IMR-90 (cell line): ENCODE data around the gene GNAO1. TPM values are rescaled to one million over a fixed set of nuclear protein-coding genes. Genes with fewer than 3 reads are reported as not detected.

Experiments
- ATAC-seq: fragments of 200-7000 bp; cut with Tn5 transposase; 2 replicates; pipeline ENCODE4 v1.9.1; 2020; ENCODE audit warnings: low read depth, mild to moderate bottlenecking, moderate library complexity
- BruUV-seq: library from RNA; stranded (reverse); fragments of 400-500 nt; replicated peaks from 2 replicates; lab custom pipeline; 2021; lab: Mats Ljungman, UMichigan
- CTCF ChIA-PET: fragments of 300-600 bp; formaldehyde crosslinking; extraction: SDS; loops from one replicate; lab custom pipeline; 2021; ENCODE audit warnings: antibody characterized with exemption; lab: Yijun Ruan, JAX
- POLR2A ChIA-PET: fragments of 300-600 bp; sonication (Branson Sonifier 250); formaldehyde crosslinking; loops from one replicate; lab custom pipeline; 2022; ENCODE audit warnings: antibody characterized with exemption; ENCODE audit not compliant: unreplicated experiment; lab: Charles Lee
- DNase-seq: peaks from one replicate; pipeline ENCODE4 v3.0.0; 2013
- H2AFZ ChIP-seq: replicated peaks from 2 replicates; pipeline ENCODE3; 2013; ENCODE audit warnings: low read length, mild to moderate bottlenecking; ENCODE audit not compliant: poor library complexity
- H2AK5ac ChIP-seq: 2 replicates; pipeline ENCODE4 v1.6.1; 2013; ENCODE audit warnings: low read depth, low read length, inconsistent platforms
- H2AK9ac ChIP-seq: replicated peaks from 2 replicates; pipeline ENCODE3; 2013; ENCODE audit warnings: mild to moderate bottlenecking, low read depth, low read length, moderate library complexity; ENCODE audit not compliant: poor library complexity
- H2BK120ac ChIP-seq: 2 replicates; pipeline ENCODE4 v1.6.1; 2013; ENCODE audit warnings: low read depth, low read length, inconsistent platforms
- H2BK15ac ChIP-seq: 3 replicates; pipeline ENCODE4 v1.6.1; 2013; ENCODE audit warnings: low read depth, low read length, inconsistent platforms
- H2BK20ac ChIP-seq: 2 replicates; pipeline ENCODE4 v1.6.1; 2013; ENCODE audit warnings: low read depth, mild to moderate bottlenecking, inconsistent platforms, low read length, moderate library complexity
- H2BK5ac ChIP-seq: 2 replicates; pipeline ENCODE4 v1.6.1; 2013; ENCODE audit warnings: mild to moderate bottlenecking, low read depth, low read length, inconsistent platforms; ENCODE audit not compliant: poor library complexity, severe bottlenecking
- H3K14ac ChIP-seq: replicated peaks from 2 replicates; pipeline ENCODE4 v1.6.1; 2013; ENCODE audit warnings: low read depth, low read length, inconsistent platforms
- H3K18ac ChIP-seq: 2 replicates; pipeline ENCODE4 v1.6.1; 2013; ENCODE audit warnings: low read depth, low read length, control low read depth
- H3K23ac ChIP-seq: 2 replicates; pipeline ENCODE4 v1.6.1; 2013; ENCODE audit warnings: low read depth, low read length, inconsistent platforms
- H3K27ac ChIP-seq: 2 replicates; pipeline ENCODE4 v1.5.1; 2013; ENCODE audit warnings: mild to moderate bottlenecking, control low read depth, low read length; ENCODE audit not compliant: insufficient read depth
- H3K27me3 ChIP-seq: 2 replicates; pipeline ENCODE4 v1.6.1; 2013; ENCODE audit warnings: low read length; ENCODE audit not compliant: control insufficient read depth, insufficient read depth
- H3K36me3 ChIP-seq: 2 replicates; pipeline ENCODE4 v1.6.1; 2013; ENCODE audit warnings: low read length, mixed read lengths; ENCODE audit not compliant: control insufficient read depth, insufficient read depth
- H3K4ac ChIP-seq: 2 replicates; pipeline ENCODE4 v1.6.1; 2013; ENCODE audit warnings: low read depth, low read length, inconsistent platforms
- H3K4me1 ChIP-seq: 2 replicates; pipeline ENCODE4 v1.6.1; 2013; ENCODE audit warnings: low read length, mixed read lengths; ENCODE audit not compliant: control insufficient read depth, insufficient read depth
- H3K4me2 ChIP-seq: 2 replicates; pipeline ENCODE4 v1.6.1; 2013; ENCODE audit warnings: low read depth, mild to moderate bottlenecking, control low read depth, low read length, moderate library complexity
- H3K4me3 ChIP-seq: 2 replicates; pipeline ENCODE4 v1.5.1; 2013; ENCODE audit warnings: low read depth, mild to moderate bottlenecking, control low read depth, low read length, moderate library complexity; ENCODE audit not compliant: insufficient read depth
- H3K56ac ChIP-seq: 2 replicates; pipeline ENCODE4 v1.6.1; 2013; ENCODE audit warnings: low read length, inconsistent platforms; ENCODE audit not compliant: insufficient read depth; ENCODE audit errors: extremely low read depth
- H3K79me1 ChIP-seq, 2 experiments: 2 replicates each; pipeline ENCODE4 v1.6.1; 2013; ENCODE audit warnings: low read length in 2 of 2, inconsistent platforms in 1 of 2, low read depth in 1 of 2
- H3K9ac ChIP-seq: 2 replicates; pipeline ENCODE4 v1.6.1; 2013; ENCODE audit warnings: low read depth, low read length, control low read depth
- H3K9me1 ChIP-seq: 2 replicates; pipeline ENCODE4 v1.6.1; 2013; ENCODE audit warnings: low read length, inconsistent platforms; ENCODE audit not compliant: insufficient read depth
- H3K9me3 ChIP-seq: 2 replicates; pipeline ENCODE4 v1.6.1; 2013; ENCODE audit warnings: low read length; ENCODE audit not compliant: control insufficient read depth, insufficient read depth
- H4K20me1 ChIP-seq: 2 replicates; pipeline ENCODE4 v1.6.1; 2013; ENCODE audit warnings: low read length, inconsistent platforms; ENCODE audit not compliant: insufficient read depth
- H4K5ac ChIP-seq: 2 replicates; pipeline ENCODE4 v1.6.1; 2013; ENCODE audit warnings: mild to moderate bottlenecking, low read depth, low read length, control low read depth
- H4K8ac ChIP-seq, 2 experiments: 2 replicates each; pipeline ENCODE4 v1.6.1; 2013; ENCODE audit warnings: low read depth in 2 of 2, low read length in 2 of 2, control low read depth in 1 of 2, inconsistent platforms in 1 of 2
- H4K91ac ChIP-seq: 2 replicates; pipeline ENCODE4 v1.6.1; 2013; ENCODE audit warnings: low read depth, low read length, inconsistent platforms; ENCODE audit not compliant: insufficient read depth
- CEBPB ChIP-seq: IDR thresholded peaks from 2 replicates; pipeline ENCODE4 v1.6.1; 2012; ENCODE audit warnings: low read depth, low read length, improper control_type of control experiment
- RAD21 ChIP-seq: IDR thresholded peaks from 2 replicates; pipeline ENCODE4 v1.6.1; 2012; ENCODE audit warnings: low read length, improper control_type of control experiment
- RCOR1 ChIP-seq: IDR thresholded peaks from 2 replicates; pipeline ENCODE4 v1.6.1; 2012; ENCODE audit warnings: mild to moderate bottlenecking, low read length, improper control_type of control experiment; ENCODE audit not compliant: insufficient replicate concordance
- WGBS, 2 experiments: methylation state at CpG; one replicate each; pipeline versions ENCODE4 v1.1.5 to v1.1.7; 2013; ENCODE audit warnings: missing lambda C conversion rate in 2 of 2; ENCODE audit not compliant: insufficient read length in 1 of 2; ENCODE audit errors: extremely low coverage in 2 of 2; 5-methylcytosine and 5-hydroxymethylcytosine counted together
- dilution Hi-C: fragments of 300-500 bp; cut with HindIII; formaldehyde crosslinking; loops from one replicate; pipeline ENCODE4 v1.14.3; 2018; ENCODE audit warnings: low sequenced_read_pairs; ENCODE audit not compliant: unreplicated experiment
- in situ Hi-C: fragments of 300-500 bp; cut with MboI; formaldehyde crosslinking; loops from 3 replicates; pipeline ENCODE4 v1.14.3; 2019; ENCODE audit warnings: low sequenced_read_pairs, inconsistent platforms, mixed read lengths
- intact Hi-C: fragments of 100-400 bp; cut with micrococcal nuclease; formaldehyde crosslinking; loops from 2 replicates; pipeline ENCODE4 v1.10.0; 2022
- polyA plus RNA-seq, 3 experiments: library from polyadenylated mRNA; depleted of rRNA; stranded (reverse); fragments of >200 nt; gene quantifications; 2 replicates each; pipeline ENCODE4 v1.2.3, GENCODE V29; 2012; ENCODE audit warnings: low replicate concordance in 1 of 3
- total RNA-seq: library from RNA; depleted of rRNA; stranded (reverse); fragments of >200 nt; gene quantifications from 2 replicates; pipeline ENCODE4 v1.2.3, GENCODE V29; 2012

GNAO1 gene
- total and polyA plus RNA-seq, 2 of the 4 experiments (the other 2 are of a cell fraction): under 0.01 to 0.07 TPM

- H3K4me3 ChIP-seq: no peak overlapping the region
- H4K5ac ChIP-seq: no peak overlapping the region
- CTCF ChIA-PET: no interaction called here
- ATAC-seq (no peak), DNase-seq (no peak)
- peaks cover 9% of the 10 kb centered on the region for H4K20me1 ChIP-seq
- no peak overlapping the region for H4K91ac ChIP-seq
- no peak overlapping the region for H3K4me2 ChIP-seq
- no peak overlapping the region for H2AFZ ChIP-seq
- dilution Hi-C loops: no loop called here
- H4K8ac ChIP-seq: no peak overlapping the region
- peaks cover 30% of the 10 kb centered on the region for H3K36me3 ChIP-seq
- no peak overlapping the region for H3K18ac ChIP-seq
- no peak overlapping the region for H2AK5ac ChIP-seq
- H2BK15ac ChIP-seq: no peak overlapping the region
- H2BK5ac ChIP-seq: no peak overlapping the region
- no peak overlapping the region for H2BK120ac ChIP-seq
- intact Hi-C loops: no loop called here
- no peak overlapping the region for H3K4ac ChIP-seq
- in situ Hi-C loops: loop anchor here (25.0 kb wide), 1 partner anchor 882 kb away; the partner anchor contains the start of gene MMP2
- H3K56ac ChIP-seq: no peak overlapping the region
- TF ChIP-seq RAD21 (no peak), CEBPB (no peak), RCOR1 (no peak)
- 100% methylated on average over 1 of the region's 5 CpGs; no CpG with 5 or more reads in 1 of the 2 experiments for WGBS, 2 experiments
- peaks cover 13% of the 10 kb centered on the region for H3K9me1 ChIP-seq
- no peak overlapping the region for H3K14ac ChIP-seq
- H3K4me1 ChIP-seq: peaks cover 13% of the 10 kb centered on the region
- peaks cover 33 to 57% of the 10 kb centered on the region in 2 experiments for H3K79me1 ChIP-seq
- H3K27ac ChIP-seq: no peak overlapping the region
- no peak overlapping the region for H3K9ac ChIP-seq
- no peaks in the 10 kb centered on the region for H3K9me3 ChIP-seq
- H2AK9ac ChIP-seq: no peak overlapping the region
- H3K27me3 ChIP-seq: no peaks in the 10 kb centered on the region
- no TSS peak for BruUV-seq
- POLR2A ChIA-PET: no interaction called here
- no peak overlapping the region for H2BK20ac ChIP-seq
- H3K23ac ChIP-seq: no peak overlapping the region
These were observed 177.9 kb downstream of the GNAO1 start for GRCh38 chr16:56369202-56369601.
